Measurements from ENCODE around the gene SLC22A2.

DNA sequence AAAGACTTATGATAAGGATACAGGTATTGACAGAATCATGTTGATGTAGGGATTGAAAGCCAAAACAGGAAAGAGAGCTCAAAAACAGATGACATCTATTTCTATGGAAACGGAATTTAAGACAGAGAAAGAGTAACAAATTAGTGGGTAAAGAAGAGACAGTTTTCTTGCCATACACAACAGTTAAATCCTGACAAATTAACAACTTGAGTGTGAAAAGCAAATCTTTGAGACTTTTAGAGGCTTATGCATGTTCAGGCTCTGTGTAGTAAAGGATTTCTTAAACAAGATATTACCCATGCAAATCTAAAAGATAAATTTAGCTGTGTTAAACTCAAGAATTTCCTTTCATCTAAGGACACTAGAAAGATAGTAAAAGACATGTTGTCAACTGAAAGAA is 68.5 kb downstream of the SLC22A2 start:
- no peak for TF ChIP-seq POLR2A (IDR thresholded peaks at IDR 0.05)
- TF ChIP-seq, protein P1, sequence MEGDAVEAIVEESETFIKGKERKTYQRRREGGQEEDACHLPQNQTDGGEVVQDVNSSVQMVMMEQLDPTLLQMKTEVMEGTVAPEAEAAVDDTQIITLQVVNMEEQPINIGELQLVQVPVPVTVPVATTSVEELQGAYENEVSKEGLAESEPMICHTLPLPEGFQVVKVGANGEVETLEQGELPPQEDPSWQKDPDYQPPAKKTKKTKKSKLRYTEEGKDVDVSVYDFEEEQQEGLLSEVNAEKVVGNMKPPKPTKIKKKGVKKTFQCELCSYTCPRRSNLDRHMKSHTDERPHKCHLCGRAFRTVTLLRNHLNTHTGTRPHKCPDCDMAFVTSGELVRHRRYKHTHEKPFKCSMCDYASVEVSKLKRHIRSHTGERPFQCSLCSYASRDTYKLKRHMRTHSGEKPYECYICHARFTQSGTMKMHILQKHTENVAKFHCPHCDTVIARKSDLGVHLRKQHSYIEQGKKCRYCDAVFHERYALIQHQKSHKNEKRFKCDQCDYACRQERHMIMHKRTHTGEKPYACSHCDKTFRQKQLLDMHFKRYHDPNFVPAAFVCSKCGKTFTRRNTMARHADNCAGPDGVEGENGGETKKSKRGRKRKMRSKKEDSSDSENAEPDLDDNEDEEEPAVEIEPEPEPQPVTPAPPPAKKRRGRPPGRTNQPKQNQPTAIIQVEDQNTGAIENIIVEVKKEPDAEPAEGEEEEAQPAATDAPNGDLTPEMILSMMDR (IDR thresholded peaks at IDR 0.05) = no peak

Measured in tibial nerve (tissue), 3 donors.